WTC11 (cell line): Measurements from ENCODE around the gene MAP1LC3B. TPM values are rescaled to one million over a fixed set of nuclear protein-coding genes. Genes with fewer than 3 reads are reported as not detected.

Experiments
- ATAC-seq: fragments of 200-7000 bp; cut with Tn5 transposase; 2 replicates; pipeline ENCODE4 v1.10.0; 2021; ENCODE audit warnings: mild to moderate bottlenecking, moderate library complexity
- CTCF ChIA-PET: fragments of 300-600 bp; sonication (Branson Sonifier 250); formaldehyde crosslinking; loops from one replicate; lab custom pipeline; 2021; ENCODE audit warnings: antibody characterized with exemption; lab: Charles Lee
- POLR2A ChIA-PET: fragments of 350-600 bp; sonication (Branson Sonifier 250); formaldehyde crosslinking; loops from one replicate; lab custom pipeline; 2021; ENCODE audit warnings: antibody characterized with exemption; lab: Charles Lee
- DNase-seq: peaks from one replicate; pipeline ENCODE4 v3.0.0; 2021; ENCODE audit warnings: low spot score
- H3K27ac Mint-ChIP-seq: 2 replicates; pipeline ENCODE4 v1.8.0; 2021; ENCODE audit warnings: mixed read lengths
- H3K27me3 Mint-ChIP-seq: 2 replicates; pipeline ENCODE4 v1.8.0; 2021; ENCODE audit warnings: low read depth, mild to moderate bottlenecking, moderate library complexity, mixed read lengths
- H3K36me3 Mint-ChIP-seq: 2 replicates; pipeline ENCODE4 v1.8.0; 2021; ENCODE audit warnings: mixed read lengths
- H3K4me1 Mint-ChIP-seq: 2 replicates; pipeline ENCODE4 v1.8.0; 2022; ENCODE audit warnings: mixed read lengths
- H3K4me3 Mint-ChIP-seq: 2 replicates; pipeline ENCODE4 v1.8.0; 2021; ENCODE audit warnings: mild to moderate bottlenecking, moderate library complexity, mixed read lengths
- H3K9me3 Mint-ChIP-seq: 2 replicates; pipeline ENCODE4 v1.8.0; 2021; ENCODE audit warnings: mixed read lengths
- ATF6 ChIP-seq: sonication (generic); formaldehyde crosslinking; IDR thresholded peaks from 2 replicates; pipeline ENCODE4 v1.8.1; 2023; ENCODE audit warnings: mild to moderate bottlenecking, missing genetic modification reagents
- CDX4 ChIP-seq: fragments of 250-450 bp; sonication (Bioruptor Pico); IDR thresholded peaks from 2 replicates; pipeline ENCODE4 v1.9.0; 2021; ENCODE audit warnings: moderate library complexity, mild to moderate bottlenecking, inconsistent platforms, borderline replicate concordance
- CTCF ChIP-seq: fragments of 200-600 bp; IDR thresholded peaks from 2 replicates; pipeline ENCODE4 v1.8.0; 2022; ENCODE audit warnings: antibody characterized with exemption
- E2F5 ChIP-seq: sonication (generic); formaldehyde crosslinking; IDR thresholded peaks from 2 replicates; pipeline ENCODE4 v1.8.1; 2022; ENCODE audit warnings: mild to moderate bottlenecking, moderate library complexity, missing genetic modification reagents
- EMX1 ChIP-seq: fragments of 250-450 bp; sonication (Bioruptor Pico); IDR thresholded peaks from 2 replicates; pipeline ENCODE4 v1.8.0; 2021; ENCODE audit warnings: mild to moderate bottlenecking
- SMAD4 ChIP-seq: sonication (generic); formaldehyde crosslinking; IDR thresholded peaks from 2 replicates; pipeline ENCODE4 v1.8.0; 2022; ENCODE audit warnings: mild to moderate bottlenecking, missing genetic modification reagents
- ZNF423 ChIP-seq: fragments of 250-450 bp; sonication (Bioruptor Pico); IDR thresholded peaks from 2 replicates; pipeline ENCODE4 v2.1.2; 2022; ENCODE audit warnings: mild to moderate bottlenecking, moderate library complexity
- ZNF532 ChIP-seq: fragments of 250-450 bp; sonication (Bioruptor Pico); IDR thresholded peaks from 2 replicates; pipeline ENCODE4 v1.9.0; 2021; ENCODE audit warnings: mild to moderate bottlenecking, borderline replicate concordance
- total RNA-seq: library from RNA; stranded (reverse); gene quantifications from 3 replicates; pipeline ENCODE4 v1.2.3, GENCODE V29; 2021

The MAP1LC3B gene
- total RNA-seq, 1 experiment from 2014 or later, result 46.9 TPM

GRCh38 chr16:87406495-87407088 lies 14.5 kb downstream of the MAP1LC3B start:
- ATAC-seq, result no peak
- CTCF ChIA-PET, result interaction anchor here (1.3 kb wide), 1 partner anchor 164 kb away, joined by 5 read pairs; no protein-coding TSS in a partner anchor

More at GRCh38 chr16:87406495-87407088, 14.5 kb downstream of the MAP1LC3B start:
- Mint-ChIP-seq H3K36me3 (peaks cover 41% of the 10 kb centered on the region), H3K4me1 (no peaks in the 10 kb centered on the region), H3K27me3 (no peaks in the 10 kb centered on the region), H3K4me3 (no peak overlapping the region), H3K9me3 (no peaks in the 10 kb centered on the region), H3K27ac (peak overlapping the region; percentile 80; the same call in 1 of the 2 replicates)
- POLR2A ChIA-PET, result no interaction called here
- no peak for TF ChIP-seq SMAD4 (CRISPR knock-in tag)
- TF ChIP-seq CTCF, result no peak
- no peak for TF ChIP-seq ZNF423 (CRISPR knock-in tag)
- no peak for TF ChIP-seq CDX4 (CRISPR knock-in tag)
- no peak for TF ChIP-seq E2F5 (CRISPR knock-in tag)
- TF ChIP-seq ZNF532 (CRISPR knock-in tag), result no peak
- TF ChIP-seq ATF6 (CRISPR knock-in tag), result no peak
- no peak for TF ChIP-seq EMX1 (CRISPR knock-in tag)
- DNase-seq, result no peak
